Stomach (tissue), 4 donors: ENCODE measurements around the gene ACIN1.

ENCODE experiments used
- POLR2A ChIP-seq, 4 donors: fragments of 450-650 bp; IDR thresholded peaks; one replicate each; pipeline ENCODE4 v1.6.1; 2016; ENCODE audit warnings: antibody characterized with exemption in 4 of 4, control low read depth in 2 of 4, mild to moderate bottlenecking in 1 of 4, moderate library complexity in 1 of 4
- POLR2AphosphoS5 ChIP-seq, 3 donors: sonication (generic); formaldehyde crosslinking; IDR thresholded peaks; one replicate each; pipeline ENCODE4 v1.6.1; 2016; ENCODE audit warnings: antibody characterized with exemption in 3 of 3
- TF ChIP-seq, protein P1 (sequence below), 7 experiments: fragments of 450-650 bp in 4 of 7; fragments of 200-600 bp in 3 of 7; sonication (generic) in 3 of 7; IDR thresholded peaks; one replicate each; pipeline ENCODE4 v1.5.1; 2016 to 2019; ENCODE audit warnings: antibody characterized with exemption in 7 of 7, control low read depth in 2 of 7, mild to moderate bottlenecking in 1 of 7

DNA sequence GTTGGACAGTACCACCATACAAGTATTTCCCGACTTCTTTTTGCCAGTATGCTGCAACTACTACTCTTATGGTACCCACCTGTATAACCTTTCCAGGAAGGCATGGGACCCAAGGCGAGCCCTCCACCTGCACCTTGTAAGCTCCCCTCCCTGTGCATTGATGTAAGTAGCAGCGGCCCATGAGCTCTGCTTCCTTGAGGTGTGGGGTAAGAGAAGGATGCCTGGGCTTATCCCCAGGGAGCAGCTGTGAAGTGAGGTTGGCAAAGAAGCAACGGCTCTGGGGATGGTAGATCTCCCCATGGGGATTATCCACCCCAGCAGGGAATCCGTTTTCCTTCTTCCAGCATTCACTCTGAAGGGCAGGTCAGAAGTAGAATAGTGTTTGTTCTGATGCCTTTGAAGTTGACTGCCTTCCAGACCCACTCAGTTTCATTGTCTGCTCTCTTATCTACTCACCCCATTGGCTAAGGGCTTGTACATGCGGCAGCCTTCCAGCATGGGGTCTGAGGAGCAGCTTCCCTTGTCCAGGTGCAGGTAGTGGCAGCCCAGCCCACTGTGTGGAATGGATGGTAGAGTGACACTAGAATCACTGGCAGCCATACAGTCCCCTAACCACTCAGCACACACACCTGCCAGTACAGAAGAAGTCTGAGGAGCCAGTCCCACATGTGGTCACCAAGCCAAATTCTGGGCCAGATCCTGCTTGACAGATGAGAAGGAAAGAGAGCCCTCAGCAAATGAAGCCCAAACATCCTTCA lies 6.5 kb upstream of the ACIN1 start:
- TF ChIP-seq POLR2A (IDR thresholded peaks at IDR 0.05) (no peak), POLR2AphosphoS5 (IDR thresholded peaks at IDR 0.05) (no peak)
- TF ChIP-seq, protein P1, sequence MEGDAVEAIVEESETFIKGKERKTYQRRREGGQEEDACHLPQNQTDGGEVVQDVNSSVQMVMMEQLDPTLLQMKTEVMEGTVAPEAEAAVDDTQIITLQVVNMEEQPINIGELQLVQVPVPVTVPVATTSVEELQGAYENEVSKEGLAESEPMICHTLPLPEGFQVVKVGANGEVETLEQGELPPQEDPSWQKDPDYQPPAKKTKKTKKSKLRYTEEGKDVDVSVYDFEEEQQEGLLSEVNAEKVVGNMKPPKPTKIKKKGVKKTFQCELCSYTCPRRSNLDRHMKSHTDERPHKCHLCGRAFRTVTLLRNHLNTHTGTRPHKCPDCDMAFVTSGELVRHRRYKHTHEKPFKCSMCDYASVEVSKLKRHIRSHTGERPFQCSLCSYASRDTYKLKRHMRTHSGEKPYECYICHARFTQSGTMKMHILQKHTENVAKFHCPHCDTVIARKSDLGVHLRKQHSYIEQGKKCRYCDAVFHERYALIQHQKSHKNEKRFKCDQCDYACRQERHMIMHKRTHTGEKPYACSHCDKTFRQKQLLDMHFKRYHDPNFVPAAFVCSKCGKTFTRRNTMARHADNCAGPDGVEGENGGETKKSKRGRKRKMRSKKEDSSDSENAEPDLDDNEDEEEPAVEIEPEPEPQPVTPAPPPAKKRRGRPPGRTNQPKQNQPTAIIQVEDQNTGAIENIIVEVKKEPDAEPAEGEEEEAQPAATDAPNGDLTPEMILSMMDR (IDR thresholded peaks at IDR 0.05), result no peak
